HepG2 (cell line): Measurements from ENCODE around the gene ZDHHC14. TPM values are rescaled to one million over a fixed set of nuclear protein-coding genes. Genes with fewer than 3 reads are reported as not detected.

Source experiments
- ATAC-seq: fragments of 200-7000 bp; cut with Tn5 transposase; 3 replicates; pipeline ENCODE4 v1.9.1; 2020; ENCODE audit warnings: mild to moderate bottlenecking, moderate library complexity
- BruUV-seq: library from RNA; stranded (reverse); fragments of 400-500 nt; replicated peaks from 2 replicates; lab custom pipeline; 2021; lab: Mats Ljungman, UMichigan
- CTCF ChIA-PET: fragments of 300-600 bp; formaldehyde crosslinking; extraction: SDS; loops from one replicate; lab custom pipeline; 2021; ENCODE audit warnings: low total read pairs, inconsistent platforms, low intra/inter-chr PET ratio; lab: Yijun Ruan, JAX
- POLR2A ChIA-PET: fragments of 350-600 bp; sonication (Branson Sonifier 250); formaldehyde crosslinking; loops from one replicate; lab custom pipeline; 2020; ENCODE audit warnings: antibody characterized with exemption, inconsistent platforms; lab: Yijun Ruan, JAX
- DNase-seq: peaks from one replicate; pipeline ENCODE4 v3.0.0-alpha.2; 2015; ENCODE audit warnings: low spot score
- FAIRE-seq: peaks from 3 replicates; lab custom pipeline; 2011; peaks lifted over from hg19 to GRCh38; lab: Jason Lieb, UNC
- H2AFZ ChIP-seq: one replicate; pipeline ENCODE4 v1.6.1; 2011; ENCODE audit warnings: low read length, inconsistent platforms
- H3K27ac ChIP-seq: fragments of 300-600 bp; 3 replicates; pipeline ENCODE4 v1.8.0; 2011; ENCODE audit warnings: mixed run types, mild to moderate bottlenecking, mixed read lengths, low read length, inconsistent platforms; ENCODE audit not compliant: insufficient read depth; ENCODE audit errors: extremely low read length
- H3K27me3 ChIP-seq, 2 experiments: fragments of 200-600 bp in 1 of 2; 2 replicates in 1 of 2; 3 replicates in 1 of 2; pipeline versions ENCODE4 v1.6.0 to v1.8.0; 2011; ENCODE audit warnings: low read length in 2 of 2, mild to moderate bottlenecking in 2 of 2, moderate library complexity in 2 of 2, inconsistent platforms in 1 of 2; ENCODE audit not compliant: insufficient read depth in 2 of 2, control insufficient read depth in 1 of 2
- H3K36me3 ChIP-seq, 2 experiments: fragments of 200-600 bp in 1 of 2; replicated peaks in 1 of 2; 2 replicates in 1 of 2; 3 replicates in 1 of 2; pipeline versions ENCODE4 v1.5.1 to v1.8.0; 2011; ENCODE audit warnings: low read length in 2 of 2, inconsistent platforms in 1 of 2; ENCODE audit not compliant: insufficient read depth in 2 of 2, control insufficient read depth in 1 of 2
- H3K4me1 ChIP-seq: 2 replicates; pipeline ENCODE4 v1.5.1; 2012; ENCODE audit warnings: low read length, inconsistent platforms; ENCODE audit not compliant: insufficient read depth
- H3K4me2 ChIP-seq: 2 replicates; pipeline ENCODE4 v1.6.0; 2011; ENCODE audit warnings: low read depth, low read length, inconsistent platforms
- H3K4me3 ChIP-seq, 3 experiments: fragments of 200-600 bp in 1 of 3; sonication (generic), shearing (Covaris generic) in 1 of 3; replicated peaks in 1 of 3; 2 replicates each; pipeline ENCODE4 v1.5.1; 2011 to 2016; ENCODE audit warnings: low read length in 3 of 3, inconsistent platforms in 2 of 3, low read depth in 2 of 3, mild to moderate bottlenecking in 2 of 3, control low read depth in 1 of 3, mixed read lengths in 1 of 3; ENCODE audit not compliant: insufficient read depth in 1 of 3
- H3K79me2 ChIP-seq: one replicate; pipeline ENCODE4 v1.6.1; 2011; ENCODE audit warnings: low read length, inconsistent platforms; ENCODE audit not compliant: insufficient read depth
- H3K9ac ChIP-seq: 2 replicates; pipeline ENCODE4 v1.6.0; 2011; ENCODE audit warnings: mild to moderate bottlenecking, low read depth, low read length, inconsistent platforms; ENCODE audit not compliant: insufficient read depth
- H3K9me3 ChIP-seq: 2 replicates; pipeline ENCODE4 v1.5.1; 2012; ENCODE audit warnings: mild to moderate bottlenecking, low read length
- H4K20me1 ChIP-seq: 2 replicates; pipeline ENCODE4 v1.6.0; 2011; ENCODE audit warnings: inconsistent platforms, mild to moderate bottlenecking, low read length, moderate library complexity; ENCODE audit not compliant: insufficient read depth
- HNRNPL ChIP-seq: fragments of 200-400 bp; formaldehyde crosslinking; IDR thresholded peaks from 2 replicates; pipeline ENCODE4 v1.6.1; 2017; ENCODE audit warnings: mild to moderate bottlenecking, low read depth, low read length
- KLF6 ChIP-seq: IDR thresholded peaks from 2 replicates; pipeline ENCODE4 v1.8.0; 2016; ENCODE audit warnings: missing biosample characterization, missing genetic modification reagents
- MIER2 ChIP-seq: IDR thresholded peaks from 2 replicates; pipeline ENCODE4 v1.6.1; 2016; ENCODE audit warnings: missing biosample characterization, missing genetic modification reagents
- NR3C1 ChIP-seq: sonication (generic); formaldehyde crosslinking; IDR thresholded peaks from 2 replicates; pipeline ENCODE4 v1.4.0; 2020; ENCODE audit warnings: missing genetic modification reagents
- RFX3 ChIP-seq: IDR thresholded peaks from 2 replicates; pipeline ENCODE4 v1.6.1; 2016; ENCODE audit warnings: missing biosample characterization, missing genetic modification reagents
- SALL2 ChIP-seq: sonication (generic); formaldehyde crosslinking; IDR thresholded peaks from 2 replicates; pipeline ENCODE4 v1.8.1; 2023; ENCODE audit warnings: mild to moderate bottlenecking, missing genetic modification reagents, inconsistent platforms
- SP5 ChIP-seq: IDR thresholded peaks from 2 replicates; pipeline ENCODE4 v1.6.1; 2016; ENCODE audit warnings: low read depth, borderline replicate concordance
- WIZ ChIP-seq: sonication (generic); formaldehyde crosslinking; IDR thresholded peaks from 2 replicates; pipeline ENCODE4 v1.5.1; 2020; ENCODE audit warnings: mild to moderate bottlenecking, missing genetic modification reagents
- YEATS4 ChIP-seq: sonication (generic); formaldehyde crosslinking; IDR thresholded peaks from 2 replicates; pipeline ENCODE4 v1.4.0; 2020; ENCODE audit warnings: missing genetic modification reagents, borderline replicate concordance
- ZEB1 ChIP-seq: IDR thresholded peaks from 2 replicates; pipeline ENCODE4 v1.6.1; 2012; ENCODE audit warnings: mild to moderate bottlenecking, low read depth, inconsistent platforms; ENCODE audit not compliant: insufficient replicate concordance
- ZFP82 ChIP-seq: sonication (generic); formaldehyde crosslinking; IDR thresholded peaks from 2 replicates; pipeline ENCODE4 v1.5.1; 2020; ENCODE audit warnings: mild to moderate bottlenecking, missing genetic modification reagents, borderline replicate concordance
- ZNF20 ChIP-seq: sonication (generic); formaldehyde crosslinking; IDR thresholded peaks from 2 replicates; pipeline ENCODE4 v1.4.0; 2020; ENCODE audit warnings: mild to moderate bottlenecking, moderate library complexity, missing genetic modification reagents
- ZNF251 ChIP-seq: sonication (generic); formaldehyde crosslinking; IDR thresholded peaks from 2 replicates; pipeline ENCODE4 v1.9.0; 2021; ENCODE audit warnings: mild to moderate bottlenecking, missing genetic modification reagents
- ZNF432 ChIP-seq: sonication (generic); formaldehyde crosslinking; IDR thresholded peaks from 2 replicates; pipeline ENCODE4 v1.5.0; 2020; ENCODE audit warnings: missing genetic modification reagents, mild to moderate bottlenecking, borderline replicate concordance
- ZNF460 ChIP-seq: sonication (generic); formaldehyde crosslinking; IDR thresholded peaks from 2 replicates; pipeline ENCODE4 v1.5.1; 2020; ENCODE audit warnings: missing genetic modification reagents, mild to moderate bottlenecking, borderline replicate concordance
- ZNF607 ChIP-seq: sonication (generic); formaldehyde crosslinking; IDR thresholded peaks from 2 replicates; pipeline ENCODE4 v1.5.1; 2020; ENCODE audit warnings: missing genetic modification reagents, mild to moderate bottlenecking, borderline replicate concordance
- WGBS: methylation state at CpG from one replicate; pipeline ENCODE4 v1.1.6; 2017; ENCODE audit warnings: low lambda C conversion rate; 5-methylcytosine and 5-hydroxymethylcytosine counted together
- in situ Hi-C: cut with HindIII; loops from 2 replicates; pipeline ENCODE4 v1.10.0; 2017; ENCODE audit warnings: low pct_unique_long_range_greater_than_20kb; ENCODE audit not compliant: extremely low pct_ligation_motif_present
- intact Hi-C: fragments of 100-400 bp; cut with micrococcal nuclease; formaldehyde crosslinking; loops from one replicate; pipeline ENCODE4 v1.10.0; 2022; ENCODE audit not compliant: unreplicated experiment
- polyA plus RNA-seq, 8 experiments: library from polyadenylated mRNA; depleted of rRNA in 3 of 8; stranded (reverse) in 7 of 8; unstranded in 1 of 8; fragments of >200 nt; fragmentation: Illumina TruSeq in 4 of 8; extraction: Trizol in 4 of 8; gene quantifications; 2 replicates each; pipeline versions ENCODE4 v1.2.1 to v1.2.3, GENCODE V29; 2011 to 2016; ENCODE audit warnings: low read depth in 4 of 8, missing spikeins in 1 of 8, mixed read lengths in 1 of 8; ENCODE audit not compliant: insufficient read depth in 1 of 8
- total RNA-seq, 5 experiments: library from RNA; depleted of rRNA; stranded (reverse); fragments of >200 nt; fragmentation: Illumina TruSeq; extraction: Trizol; gene quantifications; 2 replicates each; pipeline ENCODE4 v1.2.3, GENCODE V29; 2016; ENCODE audit warnings: low read depth in 1 of 5
- TF ChIP-seq, protein P1 (sequence below): sonication (generic); formaldehyde crosslinking; IDR thresholded peaks from 2 replicates; pipeline ENCODE4 v1.4.0; 2020; ENCODE audit warnings: missing genetic modification reagents, mild to moderate bottlenecking, borderline replicate concordance
- TF ChIP-seq, protein P2 (sequence below): sonication (generic); formaldehyde crosslinking; conservative IDR thresholded peaks from 2 replicates; pipeline ENCODE4 v1.4.0; 2020; ENCODE audit warnings: missing genetic modification reagents
- TF ChIP-seq, protein P3 (sequence below): sonication (generic); formaldehyde crosslinking; IDR thresholded peaks from 2 replicates; pipeline ENCODE4 v1.9.0; 2021; ENCODE audit warnings: mild to moderate bottlenecking, missing genetic modification reagents

Gene ZDHHC14
- total and polyA plus RNA-seq, 2 of the 13 experiments (the other 11 are each of a cell fraction or from before 2014, with no cell fraction given), result 3.7 to 9.5 TPM

DNA sequence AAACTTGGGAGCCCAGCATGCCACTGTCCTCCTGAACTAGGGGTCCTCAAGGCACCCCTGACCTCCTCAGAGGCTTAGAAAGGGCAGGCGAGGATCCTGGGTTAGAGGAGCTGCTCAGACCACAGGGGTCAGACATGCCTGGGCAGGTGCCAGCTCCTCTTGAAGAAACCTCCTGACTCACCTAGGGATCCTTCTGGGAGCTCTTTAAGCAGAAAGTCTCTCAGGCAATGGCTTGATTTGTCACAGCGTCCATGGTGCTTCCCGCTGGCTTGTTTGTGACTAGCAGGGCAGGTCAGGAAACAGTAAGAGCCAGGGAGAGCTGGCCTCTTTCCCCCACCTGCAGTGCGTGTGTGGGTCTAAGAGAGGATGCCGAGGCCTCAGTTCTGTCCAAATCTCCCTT, 267.6 kb downstream of the ZDHHC14 start:
- BruUV-seq, result no TSS peak
- Histone ChIP-seq H3K4me1 (no peaks in the 10 kb centered on the region), H3K79me2 (no peaks in the 10 kb centered on the region), H3K9me3 (no peaks in the 10 kb centered on the region), H2AFZ (no peak overlapping the region), H3K36me3 (no peaks in the 10 kb centered on the region), H3K4me2 (no peak overlapping the region), H3K9ac (no peak overlapping the region), H3K27ac (no peak overlapping the region), H3K27me3 (no peaks in the 10 kb centered on the region), H4K20me1 (no peaks in the 10 kb centered on the region), H3K4me3 (no peak overlapping the region)
- 85% methylated on average over 5 of the region's 5 CpGs for WGBS
- intact Hi-C loops (no loop called here), in situ Hi-C loops (no loop called here)
- no peak for FAIRE-seq
- no peak for DNase-seq
- no peak for ATAC-seq
- ChIA-PET CTCF (no interaction called here), POLR2A (no interaction called here)
- TF ChIP-seq RFX3 (CRISPR knock-in tag) (no peak), NR3C1 (no peak), ZNF432 (CRISPR knock-in tag) (no peak), ZNF607 (CRISPR knock-in tag) (no peak), HNRNPL (no peak), YEATS4 (CRISPR knock-in tag) (no peak), MIER2 (CRISPR knock-in tag) (no peak), SALL2 (CRISPR knock-in tag) (no peak), SP5 (no peak), ZNF251 (CRISPR knock-in tag) (no peak), ZNF460 (CRISPR knock-in tag) (no peak), WIZ (CRISPR knock-in tag) (no peak), ZNF20 (CRISPR knock-in tag) (no peak), ZFP82 (CRISPR knock-in tag) (no peak), KLF6 (CRISPR knock-in tag) (no peak), ZEB1 (no peak)
- TF ChIP-seq, protein P1, sequence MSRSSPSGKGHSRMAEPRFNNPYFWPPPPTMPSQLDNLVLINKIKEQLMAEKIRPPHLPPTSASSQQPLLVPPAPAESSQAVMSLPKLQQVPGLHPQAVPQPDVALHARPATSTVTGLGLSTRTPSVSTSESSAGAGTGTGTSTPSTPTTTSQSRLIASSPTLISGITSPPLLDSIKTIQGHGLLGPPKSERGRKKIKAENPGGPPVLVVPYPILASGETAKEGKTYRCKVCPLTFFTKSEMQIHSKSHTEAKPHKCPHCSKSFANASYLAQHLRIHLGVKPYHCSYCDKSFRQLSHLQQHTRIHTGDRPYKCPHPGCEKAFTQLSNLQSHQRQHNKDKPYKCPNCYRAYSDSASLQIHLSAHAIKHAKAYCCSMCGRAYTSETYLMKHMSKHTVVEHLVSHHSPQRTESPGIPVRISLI (CRISPR knock-in tag), result no peak
- TF ChIP-seq, protein P2, sequence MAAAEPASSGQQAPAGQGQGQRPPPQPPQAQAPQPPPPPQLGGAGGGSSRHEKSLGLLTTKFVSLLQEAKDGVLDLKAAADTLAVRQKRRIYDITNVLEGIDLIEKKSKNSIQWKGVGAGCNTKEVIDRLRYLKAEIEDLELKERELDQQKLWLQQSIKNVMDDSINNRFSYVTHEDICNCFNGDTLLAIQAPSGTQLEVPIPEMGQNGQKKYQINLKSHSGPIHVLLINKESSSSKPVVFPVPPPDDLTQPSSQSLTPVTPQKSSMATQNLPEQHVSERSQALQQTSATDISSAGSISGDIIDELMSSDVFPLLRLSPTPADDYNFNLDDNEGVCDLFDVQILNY, result no peak
- TF ChIP-seq, protein P3, sequence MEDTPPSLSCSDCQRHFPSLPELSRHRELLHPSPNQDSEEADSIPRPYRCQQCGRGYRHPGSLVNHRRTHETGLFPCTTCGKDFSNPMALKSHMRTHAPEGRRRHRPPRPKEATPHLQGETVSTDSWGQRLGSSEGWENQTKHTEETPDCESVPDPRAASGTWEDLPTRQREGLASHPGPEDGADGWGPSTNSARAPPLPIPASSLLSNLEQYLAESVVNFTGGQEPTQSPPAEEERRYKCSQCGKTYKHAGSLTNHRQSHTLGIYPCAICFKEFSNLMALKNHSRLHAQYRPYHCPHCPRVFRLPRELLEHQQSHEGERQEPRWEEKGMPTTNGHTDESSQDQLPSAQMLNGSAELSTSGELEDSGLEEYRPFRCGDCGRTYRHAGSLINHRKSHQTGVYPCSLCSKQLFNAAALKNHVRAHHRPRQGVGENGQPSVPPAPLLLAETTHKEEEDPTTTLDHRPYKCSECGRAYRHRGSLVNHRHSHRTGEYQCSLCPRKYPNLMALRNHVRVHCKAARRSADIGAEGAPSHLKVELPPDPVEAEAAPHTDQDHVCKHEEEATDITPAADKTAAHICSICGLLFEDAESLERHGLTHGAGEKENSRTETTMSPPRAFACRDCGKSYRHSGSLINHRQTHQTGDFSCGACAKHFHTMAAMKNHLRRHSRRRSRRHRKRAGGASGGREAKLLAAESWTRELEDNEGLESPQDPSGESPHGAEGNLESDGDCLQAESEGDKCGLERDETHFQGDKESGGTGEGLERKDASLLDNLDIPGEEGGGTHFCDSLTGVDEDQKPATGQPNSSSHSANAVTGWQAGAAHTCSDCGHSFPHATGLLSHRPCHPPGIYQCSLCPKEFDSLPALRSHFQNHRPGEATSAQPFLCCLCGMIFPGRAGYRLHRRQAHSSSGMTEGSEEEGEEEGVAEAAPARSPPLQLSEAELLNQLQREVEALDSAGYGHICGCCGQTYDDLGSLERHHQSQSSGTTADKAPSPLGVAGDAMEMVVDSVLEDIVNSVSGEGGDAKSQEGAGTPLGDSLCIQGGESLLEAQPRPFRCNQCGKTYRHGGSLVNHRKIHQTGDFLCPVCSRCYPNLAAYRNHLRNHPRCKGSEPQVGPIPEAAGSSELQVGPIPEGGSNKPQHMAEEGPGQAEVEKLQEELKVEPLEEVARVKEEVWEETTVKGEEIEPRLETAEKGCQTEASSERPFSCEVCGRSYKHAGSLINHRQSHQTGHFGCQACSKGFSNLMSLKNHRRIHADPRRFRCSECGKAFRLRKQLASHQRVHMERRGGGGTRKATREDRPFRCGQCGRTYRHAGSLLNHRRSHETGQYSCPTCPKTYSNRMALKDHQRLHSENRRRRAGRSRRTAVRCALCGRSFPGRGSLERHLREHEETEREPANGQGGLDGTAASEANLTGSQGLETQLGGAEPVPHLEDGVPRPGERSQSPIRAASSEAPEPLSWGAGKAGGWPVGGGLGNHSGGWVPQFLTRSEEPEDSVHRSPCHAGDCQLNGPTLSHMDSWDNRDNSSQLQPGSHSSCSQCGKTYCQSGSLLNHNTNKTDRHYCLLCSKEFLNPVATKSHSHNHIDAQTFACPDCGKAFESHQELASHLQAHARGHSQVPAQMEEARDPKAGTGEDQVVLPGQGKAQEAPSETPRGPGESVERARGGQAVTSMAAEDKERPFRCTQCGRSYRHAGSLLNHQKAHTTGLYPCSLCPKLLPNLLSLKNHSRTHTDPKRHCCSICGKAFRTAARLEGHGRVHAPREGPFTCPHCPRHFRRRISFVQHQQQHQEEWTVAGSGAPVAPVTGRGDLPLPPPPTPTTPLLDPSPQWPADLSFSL (CRISPR knock-in tag), result no peak
